Fibroblast of lung (primary cell): ENCODE results near the gene UNG. TPM values are rescaled to one million over a fixed set of nuclear protein-coding genes. Genes with fewer than 3 reads are reported as not detected.

Experiments
- DNase-seq, 2 donors: peaks; one replicate each; pipeline versions ENCODE4 v3.0.0 to v3.0.0-alpha.2; 2010; ENCODE audit warnings: low read depth in 2 of 2
- H2AFZ ChIP-seq: 2 replicates; pipeline ENCODE4 v1.5.1; 2012; ENCODE audit warnings: low read length, control low read depth, inconsistent platforms
- H3K27ac ChIP-seq: 2 replicates; pipeline ENCODE4 v1.5.1; 2011; ENCODE audit warnings: low read length, control low read depth; ENCODE audit not compliant: insufficient read depth
- H3K27me3 ChIP-seq: 2 replicates; pipeline ENCODE4 v1.5.1; 2011; ENCODE audit warnings: mild to moderate bottlenecking, low read length; ENCODE audit not compliant: control insufficient read depth, insufficient read depth
- H3K36me3 ChIP-seq: 2 replicates; pipeline ENCODE4 v1.5.1; 2011; ENCODE audit warnings: low read length; ENCODE audit not compliant: control insufficient read depth, insufficient read depth
- H3K4me1 ChIP-seq: 2 replicates; pipeline ENCODE4 v1.5.1; 2011; ENCODE audit warnings: low read length; ENCODE audit not compliant: control insufficient read depth, insufficient read depth; ENCODE audit errors: extremely low read depth
- H3K4me2 ChIP-seq: 2 replicates; pipeline ENCODE4 v1.5.1; 2011; ENCODE audit warnings: low read length, control low read depth; ENCODE audit not compliant: insufficient read depth; ENCODE audit errors: extremely low read depth
- H3K4me3 ChIP-seq, 4 experiments: fragments of 200-600 bp in 1 of 4; sonication (generic) in 1 of 4; replicated peaks in 1 of 4; 2 replicates each; pipeline ENCODE4 v1.5.1; 2011 to 2016; ENCODE audit warnings: low read length in 4 of 4, low read depth in 3 of 4, mild to moderate bottlenecking in 3 of 4, control low read depth in 2 of 4, inconsistent platforms in 1 of 4, mixed read lengths in 1 of 4; ENCODE audit not compliant: insufficient read depth in 1 of 4; ENCODE audit errors: control extremely low read depth in 1 of 4
- H3K79me2 ChIP-seq: 2 replicates; pipeline ENCODE4 v1.5.1; 2012; ENCODE audit warnings: mild to moderate bottlenecking, low read length, inconsistent platforms; ENCODE audit not compliant: control insufficient read depth, insufficient read depth
- H3K9ac ChIP-seq: 2 replicates; pipeline ENCODE4 v1.5.1; 2011; ENCODE audit warnings: mild to moderate bottlenecking, low read length, control low read depth; ENCODE audit not compliant: insufficient read depth
- H3K9me3 ChIP-seq: 2 replicates; pipeline ENCODE4 v1.5.1; 2012; ENCODE audit warnings: low read depth, low read length; ENCODE audit not compliant: control insufficient read depth, insufficient read depth
- H4K20me1 ChIP-seq: 2 replicates; pipeline ENCODE4 v1.5.1; 2011; ENCODE audit warnings: low read length; ENCODE audit not compliant: control insufficient read depth, insufficient read depth; ENCODE audit errors: extremely low read depth
- EZH2 ChIP-seq: IDR thresholded peaks from 2 replicates; pipeline ENCODE4 v1.5.1; 2012; ENCODE audit warnings: low read length, control low read depth, mild to moderate bottlenecking; ENCODE audit errors: missing control alignments
- polyA plus RNA-seq, 2 donors: library from polyadenylated mRNA; depleted of rRNA in 1 of 2; stranded (reverse) in 1 of 2; unstranded in 1 of 2; fragments of >200 nt; gene quantifications; 2 replicates each; pipeline ENCODE4 v1.2.1, GENCODE V29; 2011 to 2012; ENCODE audit warnings: missing spikeins in 1 of 2
- total RNA-seq: library from RNA; depleted of rRNA; stranded (reverse); fragments of >200 nt; gene quantifications from 2 replicates; pipeline ENCODE4 v1.2.1, GENCODE V29; 2014
- TF ChIP-seq, protein P1 (sequence below), 2 donors: IDR thresholded peaks in 1 of 2; conservative IDR thresholded peaks in 1 of 2; 1 replicate in 1 of 2; 2 replicates in 1 of 2; pipeline ENCODE4 v1.5.1; 2011 to 2012; ENCODE audit warnings: low read length in 2 of 2, control low read depth in 1 of 2, inconsistent platforms in 1 of 2, low read depth in 1 of 2, mild to moderate bottlenecking in 1 of 2

Gene UNG
- total and polyA plus RNA-seq, 2 donors (not counting 1 experiment from before 2014, with no cell fraction given), result 16.0 to 23.5 TPM

GRCh38 chr12:109109746-109110350, 12.5 kb downstream of the UNG start:
- H3K9ac ChIP-seq, result no peak overlapping the region
- no peaks in the 10 kb centered on the region for H4K20me1 ChIP-seq
- no peaks in the 10 kb centered on the region for H3K79me2 ChIP-seq
- H3K9me3 ChIP-seq, result no peaks in the 10 kb centered on the region
- no peak overlapping the region for H3K4me3 ChIP-seq
- DNase-seq, result no peak
- no peak for TF ChIP-seq EZH2
- TF ChIP-seq, protein P1, sequence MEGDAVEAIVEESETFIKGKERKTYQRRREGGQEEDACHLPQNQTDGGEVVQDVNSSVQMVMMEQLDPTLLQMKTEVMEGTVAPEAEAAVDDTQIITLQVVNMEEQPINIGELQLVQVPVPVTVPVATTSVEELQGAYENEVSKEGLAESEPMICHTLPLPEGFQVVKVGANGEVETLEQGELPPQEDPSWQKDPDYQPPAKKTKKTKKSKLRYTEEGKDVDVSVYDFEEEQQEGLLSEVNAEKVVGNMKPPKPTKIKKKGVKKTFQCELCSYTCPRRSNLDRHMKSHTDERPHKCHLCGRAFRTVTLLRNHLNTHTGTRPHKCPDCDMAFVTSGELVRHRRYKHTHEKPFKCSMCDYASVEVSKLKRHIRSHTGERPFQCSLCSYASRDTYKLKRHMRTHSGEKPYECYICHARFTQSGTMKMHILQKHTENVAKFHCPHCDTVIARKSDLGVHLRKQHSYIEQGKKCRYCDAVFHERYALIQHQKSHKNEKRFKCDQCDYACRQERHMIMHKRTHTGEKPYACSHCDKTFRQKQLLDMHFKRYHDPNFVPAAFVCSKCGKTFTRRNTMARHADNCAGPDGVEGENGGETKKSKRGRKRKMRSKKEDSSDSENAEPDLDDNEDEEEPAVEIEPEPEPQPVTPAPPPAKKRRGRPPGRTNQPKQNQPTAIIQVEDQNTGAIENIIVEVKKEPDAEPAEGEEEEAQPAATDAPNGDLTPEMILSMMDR (conservative IDR thresholded peaks at IDR 0.05 in 1 of 2, IDR thresholded peaks at IDR 0.05 in 1 of 2; ENCODE audit: low read depth in 1 of 2, low read length in 2 of 2), result no peak
- H3K4me1 ChIP-seq, result peaks cover 7% of the 10 kb centered on the region
- no peak overlapping the region for H2AFZ ChIP-seq
- H3K4me2 ChIP-seq, result no peak overlapping the region
- H3K27ac ChIP-seq, result peak overlapping the region; percentile 92
- no peaks in the 10 kb centered on the region for H3K27me3 ChIP-seq
- H3K36me3 ChIP-seq, result peaks cover 4% of the 10 kb centered on the region

DNA sequence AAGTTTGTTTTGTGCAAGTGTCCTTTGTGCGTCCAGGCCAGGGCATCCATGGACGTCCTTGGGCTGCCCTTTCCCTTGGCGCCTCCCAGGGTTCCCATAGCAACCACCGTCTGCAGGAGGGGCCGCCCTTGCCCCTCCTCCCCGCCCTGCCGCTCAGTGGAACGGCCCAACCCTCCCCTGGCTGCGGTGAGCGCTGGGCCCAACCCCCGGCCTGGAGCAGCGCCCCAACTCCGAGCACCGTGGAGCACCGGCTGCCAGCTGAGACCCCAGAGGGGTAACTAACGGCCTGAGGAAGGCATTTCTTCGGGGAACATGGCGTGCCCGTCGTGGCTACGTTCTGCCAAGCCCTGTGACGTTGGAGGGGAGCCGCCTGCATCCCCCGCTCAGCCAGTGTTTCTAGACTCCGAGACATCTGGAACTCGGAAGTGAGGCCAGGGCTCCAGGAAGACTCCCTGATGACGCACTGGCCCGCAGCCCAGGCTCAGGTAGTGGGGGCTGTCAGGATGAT, 13.6 kb downstream of the UNG start:
- H3K4me3 ChIP-seq, result peak overlapping the region; percentile 49 to 74 (median 65)
- H3K9ac ChIP-seq, result peak overlapping the region; percentile 80
- H4K20me1 ChIP-seq, result no peaks in the 10 kb centered on the region
- peaks cover 2% of the 10 kb centered on the region for H3K36me3 ChIP-seq
- no peaks in the 10 kb centered on the region for H3K79me2 ChIP-seq
- H3K9me3 ChIP-seq, result no peaks in the 10 kb centered on the region
- peaks cover 7% of the 10 kb centered on the region for H3K4me1 ChIP-seq
- H3K27ac ChIP-seq, result peak overlapping the region; percentile 92
- no peaks in the 10 kb centered on the region for H3K27me3 ChIP-seq
- peak overlapping the region; percentile 81 for H3K4me2 ChIP-seq
- TF ChIP-seq EZH2, result no peak
- TF ChIP-seq, protein P1 (conservative IDR thresholded peaks at IDR 0.05 in 1 of 2, IDR thresholded peaks at IDR 0.05 in 1 of 2; ENCODE audit: low read depth in 1 of 2, low read length in 2 of 2), result no peak
- DNase-seq, result peak; percentile 79 to 86
- peak overlapping the region; percentile 89 for H2AFZ ChIP-seq

- TF ChIP-seq, protein P1 (conservative IDR thresholded peaks at IDR 0.05 in 1 of 2, IDR thresholded peaks at IDR 0.05 in 1 of 2; ENCODE audit: low read depth in 1 of 2, low read length in 2 of 2), result no peak
- H3K9ac ChIP-seq, result no peak overlapping the region
- H3K27ac ChIP-seq, result no peak overlapping the region
- H3K79me2 ChIP-seq, result no peaks in the 10 kb centered on the region
- no peak overlapping the region for H3K4me2 ChIP-seq
- H4K20me1 ChIP-seq, result no peaks in the 10 kb centered on the region
- H3K4me1 ChIP-seq, result peaks cover 7% of the 10 kb centered on the region
- H2AFZ ChIP-seq, result no peak overlapping the region
- H3K9me3 ChIP-seq, result no peaks in the 10 kb centered on the region
- no peaks in the 10 kb centered on the region for H3K27me3 ChIP-seq
- no peak overlapping the region for H3K4me3 ChIP-seq
- H3K36me3 ChIP-seq, result no peaks in the 10 kb centered on the region
- no peak for DNase-seq
Measured at GRCh38 chr12:109112720-109113465, 15.5 kb downstream of the UNG start.
